ENCODE data around the gene TECTA.

TECTA gene

GRCh38 chr11:121100943-121101342 lies at the start of gene TECTA:
Gene TECTA (plus strand): TSS chr11:121101243. CDS start chr11:121102666, 1,423 bp downstream.
- Histone ChIP-seq H3K36me3 (ENCODE audit: insufficient read depth, low read length) (no peaks in the 10 kb centered on the region), H3K9me3 (ENCODE audit: low read depth, low read length) (no peaks in the 10 kb centered on the region), H3K4me3 (no peak within 1 kb of the TSS), H3K27ac (no peak within 1 kb of the TSS), H3K9ac (ENCODE audit: insufficient read length) (no peak within 1 kb of the TSS)
- DNase-seq (ENCODE audit: low read depth, low spot score): no peak
- TF ChIP-seq EZH2 (IDR thresholded peaks at IDR 0.05): no peak
- TF ChIP-seq POLR2AphosphoS5 (IDR thresholded peaks at IDR 0.05; ENCODE audit: borderline replicate concordance, low read depth, low read length): no peak
- TF ChIP-seq FOXP2 (optimal IDR thresholded peaks at IDR 0.05; ENCODE audit: control extremely low read depth, extremely low read length, insufficient read depth): no peak

- Histone ChIP-seq H3K9me3 (ENCODE audit: low read depth, low read length) (no peaks in the 10 kb centered on the region), H3K36me3 (ENCODE audit: insufficient read depth, low read length) (peaks cover 37% of the 10 kb centered on the region; the same call in 1 of the 2 replicates), H3K4me3 (no peak overlapping the region), H3K27ac (no peak overlapping the region), H3K9ac (ENCODE audit: insufficient read length) (no peak overlapping the region)
- TF ChIP-seq EZH2 (IDR thresholded peaks at IDR 0.05) (no peak), POLR2AphosphoS5 (IDR thresholded peaks at IDR 0.05; ENCODE audit: borderline replicate concordance, low read depth, low read length) (no peak), FOXP2 (optimal IDR thresholded peaks at IDR 0.05; ENCODE audit: control extremely low read depth, extremely low read length, insufficient read depth) (no peak)
- DNase-seq (ENCODE audit: low read depth, low spot score): no peak
Observed at GRCh38 chr11:121053244-121053643, 47.8 kb upstream of the TECTA start.

- Histone ChIP-seq H3K9me3 (ENCODE audit: low read depth, low read length) (no peaks in the 10 kb centered on the region), H3K36me3 (ENCODE audit: insufficient read depth, low read length) (peaks cover 37% of the 10 kb centered on the region; the same call in 1 of the 2 replicates), H3K4me3 (no peak overlapping the region), H3K27ac (no peak overlapping the region), H3K9ac (ENCODE audit: insufficient read length) (no peak overlapping the region)
- DNase-seq (ENCODE audit: low read depth, low spot score): no peak
- no peak for TF ChIP-seq POLR2AphosphoS5 (IDR thresholded peaks at IDR 0.05; ENCODE audit: borderline replicate concordance, low read depth, low read length)
- TF ChIP-seq FOXP2 (optimal IDR thresholded peaks at IDR 0.05; ENCODE audit: control extremely low read depth, extremely low read length, insufficient read depth): no peak
- no peak for TF ChIP-seq EZH2 (IDR thresholded peaks at IDR 0.05)
Observed at GRCh38 chr11:121054266-121054665, 46.8 kb upstream of the TECTA start.

- Histone ChIP-seq H3K36me3 (ENCODE audit: insufficient read depth, low read length) (peaks cover 40% of the 10 kb centered on the region), H3K9me3 (ENCODE audit: low read depth, low read length) (no peaks in the 10 kb centered on the region), H3K9ac (ENCODE audit: insufficient read length) (no peak overlapping the region), H3K27ac (no peak overlapping the region), H3K4me3 (no peak overlapping the region)
- DNase-seq (ENCODE audit: low read depth, low spot score): no peak
- TF ChIP-seq EZH2 (IDR thresholded peaks at IDR 0.05): no peak
- no peak for TF ChIP-seq POLR2AphosphoS5 (IDR thresholded peaks at IDR 0.05; ENCODE audit: borderline replicate concordance, low read depth, low read length)
- TF ChIP-seq FOXP2 (optimal IDR thresholded peaks at IDR 0.05; ENCODE audit: control extremely low read depth, extremely low read length, insufficient read depth): no peak
Observed at GRCh38 chr11:121055076-121055475, 46.0 kb upstream of the TECTA start.

GRCh38 chr11:121057922-121058321 lies 43.1 kb upstream of the TECTA start:
- Histone ChIP-seq H3K27ac (no peak overlapping the region), H3K4me3 (no peak overlapping the region), H3K36me3 (ENCODE audit: insufficient read depth, low read length) (peaks cover 40% of the 10 kb centered on the region), H3K9me3 (ENCODE audit: low read depth, low read length) (no peaks in the 10 kb centered on the region), H3K9ac (ENCODE audit: insufficient read length) (no peak overlapping the region)
- no peak for DNase-seq (ENCODE audit: low read depth, low spot score)
- no peak for TF ChIP-seq POLR2AphosphoS5 (IDR thresholded peaks at IDR 0.05; ENCODE audit: borderline replicate concordance, low read depth, low read length)
- no peak for TF ChIP-seq FOXP2 (optimal IDR thresholded peaks at IDR 0.05; ENCODE audit: control extremely low read depth, extremely low read length, insufficient read depth)
- TF ChIP-seq EZH2 (IDR thresholded peaks at IDR 0.05): no peak

- TF ChIP-seq FOXP2 (optimal IDR thresholded peaks at IDR 0.05; ENCODE audit: control extremely low read depth, extremely low read length, insufficient read depth) (no peak), EZH2 (IDR thresholded peaks at IDR 0.05) (no peak), POLR2AphosphoS5 (IDR thresholded peaks at IDR 0.05; ENCODE audit: borderline replicate concordance, low read depth, low read length) (no peak)
- Histone ChIP-seq H3K36me3 (ENCODE audit: insufficient read depth, low read length) (peaks cover 34% of the 10 kb centered on the region), H3K4me3 (no peak overlapping the region), H3K9ac (ENCODE audit: insufficient read length) (no peak overlapping the region), H3K9me3 (ENCODE audit: low read depth, low read length) (no peaks in the 10 kb centered on the region), H3K27ac (no peak overlapping the region)
- no peak for DNase-seq (ENCODE audit: low read depth, low spot score)
Observed at GRCh38 chr11:121058941-121059340, 42.1 kb upstream of the TECTA start.

GRCh38 chr11:121059605-121060004 lies 41.4 kb upstream of the TECTA start:
- no peak overlapping the region for H3K9ac ChIP-seq (ENCODE audit: insufficient read length)
- no peak overlapping the region for H3K27ac ChIP-seq
- DNase-seq (ENCODE audit: low read depth, low spot score): no peak
- TF ChIP-seq POLR2AphosphoS5 (IDR thresholded peaks at IDR 0.05; ENCODE audit: borderline replicate concordance, low read depth, low read length): no peak
- TF ChIP-seq FOXP2 (optimal IDR thresholded peaks at IDR 0.05; ENCODE audit: control extremely low read depth, extremely low read length, insufficient read depth): no peak
- TF ChIP-seq EZH2 (IDR thresholded peaks at IDR 0.05): no peak
- H3K4me3 ChIP-seq: no peak overlapping the region
- no peaks in the 10 kb centered on the region for H3K9me3 ChIP-seq (ENCODE audit: low read depth, low read length)
- peaks cover 30% of the 10 kb centered on the region for H3K36me3 ChIP-seq (ENCODE audit: insufficient read depth, low read length)

- no peak overlapping the region for H3K27ac ChIP-seq
- no peak overlapping the region for H3K4me3 ChIP-seq
- peaks cover 19% of the 10 kb centered on the region for H3K36me3 ChIP-seq (ENCODE audit: insufficient read depth, low read length)
- no peaks in the 10 kb centered on the region for H3K9me3 ChIP-seq (ENCODE audit: low read depth, low read length)
- no peak overlapping the region for H3K9ac ChIP-seq (ENCODE audit: insufficient read length)
- no peak for DNase-seq (ENCODE audit: low read depth, low spot score)
- no peak for TF ChIP-seq POLR2AphosphoS5 (IDR thresholded peaks at IDR 0.05; ENCODE audit: borderline replicate concordance, low read depth, low read length)
Observed at GRCh38 chr11:121063728-121064127, 37.3 kb upstream of the TECTA start.

- DNase-seq (ENCODE audit: low read depth, low spot score): no peak
- no peak overlapping the region for H3K27ac ChIP-seq
- no peak overlapping the region for H3K4me3 ChIP-seq
- no peak overlapping the region for H3K9ac ChIP-seq (ENCODE audit: insufficient read length)
- no peak for TF ChIP-seq EZH2 (IDR thresholded peaks at IDR 0.05)
- no peak for TF ChIP-seq FOXP2 (optimal IDR thresholded peaks at IDR 0.05; ENCODE audit: control extremely low read depth, extremely low read length, insufficient read depth)
- no peak for TF ChIP-seq POLR2AphosphoS5 (IDR thresholded peaks at IDR 0.05; ENCODE audit: borderline replicate concordance, low read depth, low read length)
- peaks cover 14% of the 10 kb centered on the region for H3K36me3 ChIP-seq (ENCODE audit: insufficient read depth, low read length)
- H3K9me3 ChIP-seq (ENCODE audit: low read depth, low read length): no peaks in the 10 kb centered on the region
Observed at GRCh38 chr11:121066623-121067022, 34.4 kb upstream of the TECTA start.

Data from SK-N-MC (cell line).